UCSD-AML1 (cell line): ENCODE results near the gene PRR20A.
"Not testable (repeated sequence)": the region's sequence is repeated elsewhere in the genome, so short reads cannot be mapped to it uniquely, and the experiment has no call there.

Experiments
- DNase-seq: peaks from one replicate; lab custom pipeline; 2025; ENCODE audit not compliant: unreplicated experiment; lab: John Stamatoyannopoulos, UW

Gene PRR20A

DNA sequence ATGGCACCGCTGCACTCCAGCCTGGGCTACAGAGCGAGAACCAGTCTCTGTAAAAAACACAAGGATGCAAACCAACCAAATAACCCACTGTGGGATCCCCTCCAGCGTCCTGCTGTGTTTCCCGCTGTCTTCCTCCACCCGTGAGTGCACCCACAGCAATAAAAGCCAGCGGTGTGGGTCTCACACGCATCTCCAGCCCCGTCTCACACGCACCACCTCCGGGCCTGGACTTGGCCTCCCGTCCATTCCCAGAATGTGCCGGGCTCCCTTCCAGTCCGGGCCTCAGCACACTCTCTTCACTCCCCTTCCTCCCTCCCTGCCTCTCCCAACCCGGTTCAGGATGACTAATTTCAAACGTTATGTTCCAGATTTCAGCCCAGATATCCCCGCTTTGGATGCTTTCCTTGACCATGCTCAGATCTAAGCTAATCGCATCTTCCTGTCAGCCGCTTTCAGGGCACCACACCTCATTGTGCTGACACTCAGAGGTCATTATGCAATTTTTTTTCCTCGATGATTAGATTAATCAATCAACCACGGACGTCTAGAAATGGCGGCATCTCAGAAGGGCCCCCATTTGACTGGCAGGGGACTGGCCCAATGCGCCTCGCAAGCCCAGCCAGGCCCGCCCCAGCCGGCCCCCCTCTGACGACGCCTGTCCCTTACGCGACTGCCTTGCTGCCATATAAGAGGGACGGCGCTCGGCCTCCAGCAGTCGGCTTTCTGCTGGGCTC is at the start of gene PRR20A:
Gene PRR20A (plus strand): TSS at position 684 of the 734 bp plus-strand sequence. CDS start 387 bp downstream, outside the sequence.
- DNase-seq: not testable (repeated sequence)

DNA sequence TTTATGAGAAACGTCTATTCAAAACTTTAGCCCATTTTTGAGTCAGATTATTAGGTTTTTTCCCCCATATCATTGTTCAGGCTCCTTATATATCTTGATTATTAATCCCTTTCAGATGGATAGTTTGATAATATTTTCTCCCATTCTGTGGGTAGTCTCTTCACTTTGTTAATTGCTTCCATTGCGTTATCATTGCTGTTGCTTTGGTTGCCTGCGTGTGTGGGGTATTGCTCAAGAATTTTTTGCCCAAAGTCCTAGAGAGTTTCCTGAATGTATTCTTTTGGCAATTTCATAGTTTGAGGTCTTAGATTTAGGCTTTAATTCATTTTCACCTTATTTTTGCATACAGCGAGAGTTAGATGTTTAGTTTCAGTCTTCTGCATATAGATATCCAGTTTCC is 25.8 kb upstream of the PRR20A start:
- no peak for DNase-seq

DNA sequence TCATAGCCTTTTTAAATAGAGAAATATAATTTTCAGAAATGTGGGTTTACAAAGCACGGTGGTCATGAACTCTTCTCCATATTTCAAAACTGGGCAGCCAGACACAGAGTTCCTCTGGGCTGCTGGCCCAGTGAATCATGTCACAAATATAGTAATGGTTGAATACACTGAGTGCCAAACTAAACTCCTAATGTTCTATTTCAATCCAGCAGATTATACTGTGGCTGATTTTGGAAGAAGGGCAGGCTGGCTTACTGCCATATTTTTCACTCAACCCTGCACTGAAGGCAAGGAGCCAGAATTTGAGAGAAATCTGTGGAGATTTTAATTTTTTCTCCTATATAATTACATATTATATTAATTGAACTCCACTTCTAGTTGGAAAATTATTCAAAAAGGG is 17.0 kb upstream of the PRR20A start:
- DNase-seq: no peak

DNA sequence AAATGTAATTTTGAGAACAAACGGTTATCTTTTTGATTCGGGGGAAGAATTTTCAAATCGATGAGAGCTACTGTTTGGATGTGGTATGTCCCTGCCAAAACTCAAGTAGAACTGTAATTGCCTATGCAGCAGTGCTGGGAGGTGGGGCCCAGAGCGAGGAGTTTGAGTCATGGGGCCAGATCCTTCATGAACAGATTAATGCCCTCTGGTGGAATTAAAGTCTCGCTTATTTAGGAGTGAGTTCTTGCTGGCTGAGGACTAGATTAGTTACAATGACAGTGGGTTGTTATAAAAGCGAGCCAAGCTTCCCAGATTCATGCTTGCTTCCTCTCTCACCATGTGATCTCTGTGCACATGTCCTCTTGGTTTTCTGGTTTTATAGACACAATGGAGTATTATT is 11.8 kb upstream of the PRR20A start:
- DNase-seq: no peak

DNA sequence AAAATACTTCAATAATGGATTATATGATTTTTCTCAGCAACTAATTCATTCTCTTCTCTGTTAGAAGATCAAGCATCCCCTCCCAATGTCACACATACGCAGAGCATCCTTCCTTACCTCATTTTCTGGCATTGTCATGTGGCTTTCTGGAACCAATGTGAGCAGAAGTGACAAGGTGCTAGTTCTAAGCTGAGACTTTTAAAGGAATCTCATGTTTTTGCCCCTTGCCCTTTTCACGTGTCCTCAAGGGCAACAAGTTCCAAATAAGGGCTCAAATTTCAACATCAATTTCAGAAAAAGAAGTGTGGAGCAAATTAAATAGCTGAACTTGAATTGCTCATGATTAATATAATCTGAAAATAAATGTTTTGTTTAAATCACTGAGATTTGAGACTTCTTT is 4.6 kb upstream of the PRR20A start:
- no peak for DNase-seq

DNA sequence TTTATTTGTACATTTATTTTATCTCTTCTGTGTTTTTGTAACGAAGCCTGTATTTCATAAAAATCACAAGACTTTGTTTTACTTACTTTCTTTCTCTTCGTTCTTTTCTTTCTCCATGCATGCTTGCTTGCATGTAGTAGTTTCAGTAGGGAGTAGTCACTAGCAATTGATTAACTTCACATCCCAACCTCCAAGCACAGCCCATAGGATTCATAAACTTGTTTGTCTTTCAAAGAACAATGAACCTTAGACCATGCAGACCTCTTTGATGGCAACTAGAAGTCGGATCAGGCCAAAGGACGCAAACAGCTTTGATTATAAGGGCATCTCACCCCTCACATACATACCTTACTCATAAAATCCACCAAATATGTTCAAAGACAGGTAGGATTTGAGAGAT is 3.1 kb upstream of the PRR20A start:
- DNase-seq: no peak

DNA sequence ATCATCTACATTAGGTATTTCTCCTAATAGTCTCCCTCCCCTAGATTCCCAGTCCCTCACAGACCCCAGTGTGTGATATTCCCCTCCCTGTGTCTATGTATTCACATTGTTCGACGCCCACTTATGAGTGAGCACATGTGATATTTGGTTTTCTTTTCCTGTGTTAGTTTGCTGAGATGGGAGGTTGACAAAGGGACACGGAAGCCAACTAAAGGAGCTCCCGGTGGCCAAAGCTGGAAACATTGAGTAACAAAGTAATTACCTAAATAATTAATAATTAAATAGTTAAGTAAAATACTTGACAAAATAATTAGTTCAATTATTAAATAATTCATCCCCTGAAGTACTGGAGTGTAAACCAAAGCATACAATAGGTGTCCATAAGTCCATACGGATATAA is 1.7 kb upstream of the PRR20A start:
- no peak for DNase-seq

DNA sequence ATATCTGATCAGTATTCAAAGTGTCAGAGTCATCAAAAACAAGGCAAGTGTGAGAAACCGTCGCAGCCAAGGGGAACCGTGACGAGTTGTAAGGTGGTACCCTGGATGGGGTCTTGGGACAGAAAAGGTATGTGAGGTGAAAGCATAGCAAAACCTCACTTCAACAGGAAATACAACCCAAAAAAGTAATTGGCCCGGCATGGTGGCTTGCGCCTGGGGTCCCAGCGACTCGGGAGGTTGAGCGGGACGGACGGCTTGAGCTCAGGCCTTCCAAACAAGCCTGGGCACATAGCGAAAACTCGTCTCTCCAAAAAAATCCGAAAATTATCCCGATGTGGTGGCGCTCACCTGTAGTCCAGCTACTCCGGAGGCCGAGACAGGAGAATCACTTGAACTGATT is 937 bp upstream of the PRR20A start:
- not testable (repeated sequence) for DNase-seq

DNA sequence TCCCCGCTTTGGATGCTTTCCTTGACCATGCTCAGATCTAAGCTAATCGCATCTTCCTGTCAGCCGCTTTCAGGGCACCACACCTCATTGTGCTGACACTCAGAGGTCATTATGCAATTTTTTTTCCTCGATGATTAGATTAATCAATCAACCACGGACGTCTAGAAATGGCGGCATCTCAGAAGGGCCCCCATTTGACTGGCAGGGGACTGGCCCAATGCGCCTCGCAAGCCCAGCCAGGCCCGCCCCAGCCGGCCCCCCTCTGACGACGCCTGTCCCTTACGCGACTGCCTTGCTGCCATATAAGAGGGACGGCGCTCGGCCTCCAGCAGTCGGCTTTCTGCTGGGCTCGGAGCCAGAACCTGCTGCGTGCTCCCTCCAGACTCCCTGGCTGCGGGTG is 6.5 kb downstream of the PRR20A start, which contains the start of gene PRR20B:
Gene PRR20B (plus strand): TSS at position 301 of the 400 bp plus-strand sequence. CDS start 387 bp downstream, outside the sequence.
- not testable (repeated sequence) for DNase-seq

DNA sequence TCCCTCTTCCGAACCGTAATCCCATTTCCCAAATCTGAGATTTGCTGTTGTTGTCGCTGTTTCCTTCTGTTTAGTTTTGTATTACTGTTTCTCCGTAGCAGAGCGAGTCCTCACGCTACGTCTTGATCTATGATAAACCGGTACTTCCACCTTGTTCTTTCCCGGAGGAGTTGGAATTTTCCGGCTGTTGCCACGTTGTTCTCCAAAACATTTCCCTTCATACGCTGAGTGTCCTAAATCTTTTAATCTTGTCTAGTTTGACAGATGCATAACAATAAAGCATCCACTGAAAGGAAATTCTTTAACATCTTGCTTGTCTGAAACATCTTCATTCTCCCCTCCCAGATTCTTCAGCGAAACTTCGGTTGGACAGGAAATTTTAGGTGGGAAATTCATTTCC is 7.4 kb downstream of the PRR20A start:
- not testable (repeated sequence) for DNase-seq

DNA sequence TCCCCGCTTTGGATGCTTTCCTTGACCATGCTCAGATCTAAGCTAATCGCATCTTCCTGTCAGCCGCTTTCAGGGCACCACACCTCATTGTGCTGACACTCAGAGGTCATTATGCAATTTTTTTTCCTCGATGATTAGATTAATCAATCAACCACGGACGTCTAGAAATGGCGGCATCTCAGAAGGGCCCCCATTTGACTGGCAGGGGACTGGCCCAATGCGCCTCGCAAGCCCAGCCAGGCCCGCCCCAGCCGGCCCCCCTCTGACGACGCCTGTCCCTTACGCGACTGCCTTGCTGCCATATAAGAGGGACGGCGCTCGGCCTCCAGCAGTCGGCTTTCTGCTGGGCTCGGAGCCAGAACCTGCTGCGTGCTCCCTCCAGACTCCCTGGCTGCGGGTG is 13.0 kb downstream of the PRR20A start, which contains the start of gene PRR20C:
Gene PRR20C (plus strand): TSS at position 301 of the 400 bp plus-strand sequence. CDS start 387 bp downstream, outside the sequence.
- DNase-seq: not testable (repeated sequence)

DNA sequence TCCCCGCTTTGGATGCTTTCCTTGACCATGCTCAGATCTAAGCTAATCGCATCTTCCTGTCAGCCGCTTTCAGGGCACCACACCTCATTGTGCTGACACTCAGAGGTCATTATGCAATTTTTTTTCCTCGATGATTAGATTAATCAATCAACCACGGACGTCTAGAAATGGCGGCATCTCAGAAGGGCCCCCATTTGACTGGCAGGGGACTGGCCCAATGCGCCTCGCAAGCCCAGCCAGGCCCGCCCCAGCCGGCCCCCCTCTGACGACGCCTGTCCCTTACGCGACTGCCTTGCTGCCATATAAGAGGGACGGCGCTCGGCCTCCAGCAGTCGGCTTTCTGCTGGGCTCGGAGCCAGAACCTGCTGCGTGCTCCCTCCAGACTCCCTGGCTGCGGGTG is 19.6 kb downstream of the PRR20A start, which contains the start of gene PRR20D:
Gene PRR20D (plus strand): TSS at position 301 of the 400 bp plus-strand sequence. CDS start 387 bp downstream, outside the sequence.
- not testable (repeated sequence) for DNase-seq

DNA sequence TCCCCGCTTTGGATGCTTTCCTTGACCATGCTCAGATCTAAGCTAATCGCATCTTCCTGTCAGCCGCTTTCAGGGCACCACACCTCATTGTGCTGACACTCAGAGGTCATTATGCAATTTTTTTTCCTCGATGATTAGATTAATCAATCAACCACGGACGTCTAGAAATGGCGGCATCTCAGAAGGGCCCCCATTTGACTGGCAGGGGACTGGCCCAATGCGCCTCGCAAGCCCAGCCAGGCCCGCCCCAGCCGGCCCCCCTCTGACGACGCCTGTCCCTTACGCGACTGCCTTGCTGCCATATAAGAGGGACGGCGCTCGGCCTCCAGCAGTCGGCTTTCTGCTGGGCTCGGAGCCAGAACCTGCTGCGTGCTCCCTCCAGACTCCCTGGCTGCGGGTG is 26.2 kb downstream of the PRR20A start, which contains the start of gene PRR20E:
Gene PRR20E (plus strand): TSS at position 301 of the 400 bp plus-strand sequence. CDS start 387 bp downstream, outside the sequence.
- not testable (repeated sequence) for DNase-seq

DNA sequence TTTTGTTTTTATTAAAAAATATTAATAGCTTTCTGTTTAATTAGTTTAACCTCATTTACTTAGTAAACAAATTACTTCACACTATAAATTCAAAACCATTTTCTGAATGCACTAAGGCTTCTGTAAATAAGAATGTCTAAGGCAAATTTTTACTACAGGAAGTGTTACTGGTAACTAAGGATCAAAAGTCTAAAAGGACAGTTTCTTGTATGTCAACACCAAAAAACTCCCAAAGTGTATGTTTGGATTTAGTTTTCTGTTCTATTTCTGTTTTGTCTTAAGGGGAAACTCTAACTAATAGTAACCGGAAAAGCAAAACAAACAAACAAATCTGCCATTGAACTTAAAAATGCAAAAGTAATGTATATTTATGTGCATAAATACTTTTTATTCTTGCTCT is 50.9 kb downstream of the PRR20A start:
- no peak for DNase-seq
